Epithelial cell of proximal tubule (primary cell): ENCODE measurements around the gene DALRD3. TPM values are rescaled to one million over a fixed set of nuclear protein-coding genes. Genes with fewer than 3 reads are reported as not detected.

Experiments used
- DNase-seq: peaks from one replicate; pipeline ENCODE4 v3.0.0-alpha.2; 2011; ENCODE audit warnings: low read depth
- H3K4me3 ChIP-seq: 2 replicates; pipeline ENCODE4 v1.5.1; 2011; ENCODE audit warnings: low read depth, mild to moderate bottlenecking, low read length
- total RNA-seq: library from RNA; depleted of rRNA; stranded (reverse); fragments of >200 nt; gene quantifications from 2 replicates; pipeline ENCODE4 v1.2.3, GENCODE V29; 2015
- TF ChIP-seq, protein P1 (sequence below): conservative IDR thresholded peaks from 2 replicates; pipeline ENCODE4 v1.5.1; 2012; ENCODE audit warnings: low read depth, mild to moderate bottlenecking, low read length

The DALRD3 gene
- total RNA-seq, 1 donor from 2014 or later = 64.3 TPM

DNA sequence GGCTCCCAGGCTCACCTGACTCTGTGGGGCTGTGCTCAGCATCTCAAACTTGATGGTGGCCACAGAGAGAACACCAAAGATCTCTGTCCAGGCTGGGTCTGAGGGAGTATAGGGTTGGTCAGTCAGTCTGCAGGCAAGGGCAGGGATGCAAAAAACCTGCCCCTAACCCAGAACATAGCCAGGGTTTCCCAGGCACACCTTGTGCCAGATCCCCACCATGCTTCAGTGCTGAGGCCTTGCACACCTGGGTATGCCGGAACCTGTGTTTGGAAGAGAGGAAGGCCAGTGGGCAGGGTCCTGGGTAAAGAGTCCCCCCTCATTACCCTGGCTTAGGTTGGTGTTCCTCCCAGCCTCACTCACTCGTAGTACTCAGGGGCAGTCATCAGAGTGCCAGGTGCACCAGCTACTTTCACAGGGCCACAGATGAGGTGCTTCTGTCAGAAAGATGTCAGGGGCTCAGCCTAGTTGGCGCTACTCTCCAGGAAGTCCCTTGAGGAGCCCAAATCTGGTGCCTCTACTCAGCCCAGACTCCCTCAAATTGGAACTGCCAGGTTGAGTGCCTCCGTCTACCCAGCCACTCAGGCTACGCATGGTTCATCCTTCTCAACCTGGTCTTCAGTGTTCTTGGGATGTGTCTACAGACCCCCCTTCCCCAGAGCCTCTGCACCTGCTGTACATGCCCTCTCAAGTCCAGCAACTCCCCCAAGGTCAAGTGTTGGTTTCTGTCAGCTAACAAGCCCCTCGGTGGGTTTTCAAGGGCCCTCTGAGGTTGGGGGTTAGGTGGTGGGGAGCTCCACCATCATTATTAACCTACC lies 1.8 kb downstream of the DALRD3 start:
- H3K4me3 ChIP-seq = no peak overlapping the region
- TF ChIP-seq, protein P1, sequence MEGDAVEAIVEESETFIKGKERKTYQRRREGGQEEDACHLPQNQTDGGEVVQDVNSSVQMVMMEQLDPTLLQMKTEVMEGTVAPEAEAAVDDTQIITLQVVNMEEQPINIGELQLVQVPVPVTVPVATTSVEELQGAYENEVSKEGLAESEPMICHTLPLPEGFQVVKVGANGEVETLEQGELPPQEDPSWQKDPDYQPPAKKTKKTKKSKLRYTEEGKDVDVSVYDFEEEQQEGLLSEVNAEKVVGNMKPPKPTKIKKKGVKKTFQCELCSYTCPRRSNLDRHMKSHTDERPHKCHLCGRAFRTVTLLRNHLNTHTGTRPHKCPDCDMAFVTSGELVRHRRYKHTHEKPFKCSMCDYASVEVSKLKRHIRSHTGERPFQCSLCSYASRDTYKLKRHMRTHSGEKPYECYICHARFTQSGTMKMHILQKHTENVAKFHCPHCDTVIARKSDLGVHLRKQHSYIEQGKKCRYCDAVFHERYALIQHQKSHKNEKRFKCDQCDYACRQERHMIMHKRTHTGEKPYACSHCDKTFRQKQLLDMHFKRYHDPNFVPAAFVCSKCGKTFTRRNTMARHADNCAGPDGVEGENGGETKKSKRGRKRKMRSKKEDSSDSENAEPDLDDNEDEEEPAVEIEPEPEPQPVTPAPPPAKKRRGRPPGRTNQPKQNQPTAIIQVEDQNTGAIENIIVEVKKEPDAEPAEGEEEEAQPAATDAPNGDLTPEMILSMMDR = no peak
- DNase-seq = no peak

DNA sequence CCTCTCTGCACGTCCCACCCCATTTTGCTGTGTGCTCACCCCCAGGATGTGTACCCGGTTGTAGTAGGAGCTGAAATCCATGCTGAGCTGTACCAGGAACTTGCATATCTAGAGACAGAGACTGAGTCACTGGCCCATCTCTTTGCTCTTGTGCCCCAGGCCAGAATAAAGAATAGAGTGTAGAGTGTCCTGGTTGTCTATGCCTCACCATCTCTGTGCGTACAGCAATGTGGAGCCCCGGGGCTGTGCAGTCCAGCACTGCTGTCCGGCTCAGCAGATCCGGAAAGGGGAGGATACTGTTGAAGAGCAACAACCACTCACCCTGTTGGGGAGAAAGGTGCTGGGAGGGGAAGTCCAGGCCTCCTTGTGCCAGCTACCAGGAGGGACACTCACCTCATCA lies 2.6 kb downstream of the DALRD3 start:
- H3K4me3 ChIP-seq = no peak overlapping the region
- TF ChIP-seq, protein P1 = no peak
- no peak for DNase-seq

DNA sequence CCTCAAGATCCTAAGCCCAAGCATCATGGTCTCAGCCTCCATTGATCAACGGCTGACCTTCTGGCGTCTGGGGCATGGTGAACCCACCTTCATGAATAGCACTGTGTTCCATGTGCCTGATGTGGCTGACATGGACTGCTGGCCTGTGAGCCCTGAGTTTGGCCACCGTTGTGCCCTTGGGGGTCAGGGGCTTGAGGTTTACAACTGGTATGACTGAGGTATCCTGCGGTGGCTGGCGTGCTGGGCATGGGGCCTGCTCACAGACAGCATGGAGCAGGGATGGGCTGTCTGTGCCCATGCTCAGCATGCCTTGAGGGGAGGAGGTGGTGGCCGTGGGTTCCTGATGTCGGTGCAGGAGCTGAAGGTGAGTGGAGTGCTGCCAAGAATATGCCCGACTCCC lies 3.3 kb downstream of the DALRD3 start:
- TF ChIP-seq, protein P1 = no peak
- H3K4me3 ChIP-seq = no peak overlapping the region
- DNase-seq = no peak

DNA sequence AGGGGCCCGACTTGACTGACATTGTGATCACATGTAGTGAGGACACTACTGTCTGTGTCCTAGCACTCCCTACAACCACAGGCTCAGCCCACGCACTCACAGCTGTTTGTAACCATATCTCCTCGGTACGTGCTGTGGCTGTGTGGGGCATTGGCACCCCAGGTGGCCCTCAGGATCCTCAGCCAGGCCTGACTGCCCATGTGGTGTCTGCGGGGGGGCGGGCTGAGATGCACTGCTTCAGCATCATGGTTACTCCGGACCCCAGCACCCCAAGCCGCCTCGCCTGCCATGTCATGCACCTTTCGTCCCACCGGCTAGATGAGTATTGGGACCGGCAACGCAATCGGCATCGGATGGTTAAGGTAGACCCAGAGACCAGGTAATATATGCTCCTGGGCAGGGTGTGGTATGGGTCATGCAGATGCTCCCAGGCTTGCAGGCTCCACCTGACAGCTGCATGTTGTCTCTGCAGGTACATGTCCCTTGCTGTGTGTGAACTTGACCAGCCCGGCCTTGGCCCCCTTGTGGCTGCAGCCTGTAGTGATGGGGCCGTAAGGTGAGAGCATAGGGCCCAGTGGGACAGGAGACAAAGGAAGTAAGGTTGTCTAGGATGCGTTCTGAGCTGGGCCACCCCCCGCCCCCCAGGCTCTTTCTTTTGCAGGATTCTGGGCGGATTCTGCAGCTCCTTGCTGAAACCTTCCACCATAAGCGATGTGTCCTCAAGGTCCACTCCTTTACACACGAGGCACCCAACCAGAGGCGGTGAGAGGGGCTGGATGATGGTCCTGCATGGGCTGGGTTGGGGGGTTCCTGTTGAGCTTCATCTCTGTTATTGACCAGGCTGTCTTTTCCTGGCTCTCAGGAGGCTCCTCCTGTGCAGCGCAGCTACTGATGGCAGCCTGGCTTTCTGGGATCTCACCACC lies 4.4 kb downstream of the DALRD3 start:
- DNase-seq = no peak
- H3K4me3 ChIP-seq = no peak overlapping the region
- TF ChIP-seq, protein P1 = peak; percentile 77

DNA sequence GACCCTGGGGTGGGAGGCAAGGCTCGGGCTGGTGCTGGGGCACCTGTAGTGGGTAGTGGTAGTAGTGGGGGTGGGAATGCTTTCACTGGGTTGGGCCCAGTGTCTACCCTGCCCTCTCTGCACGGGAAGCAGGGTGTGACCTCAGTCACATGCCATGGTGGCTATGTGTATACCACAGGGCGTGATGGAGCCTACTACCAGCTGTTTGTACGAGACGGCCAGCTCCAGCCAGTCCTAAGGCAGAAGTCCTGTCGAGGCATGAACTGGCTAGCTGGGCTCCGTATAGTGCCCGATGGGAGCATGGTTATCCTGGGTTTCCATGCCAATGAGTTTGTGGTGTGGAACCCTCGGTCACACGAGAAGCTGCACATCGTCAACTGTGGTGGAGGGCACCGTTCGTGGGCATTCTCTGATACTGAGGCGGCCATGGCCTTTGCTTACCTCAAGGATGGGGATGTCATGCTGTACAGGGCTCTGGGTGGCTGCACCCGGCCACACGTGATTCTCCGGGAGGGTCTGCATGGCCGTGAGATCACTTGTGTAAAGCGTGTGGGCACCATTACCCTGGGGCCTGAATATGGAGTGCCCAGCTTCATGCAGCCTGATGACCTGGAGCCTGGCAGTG lies 5.2 kb downstream of the DALRD3 start:
- TF ChIP-seq, protein P1 = no peak
- no peak for DNase-seq
- no peak overlapping the region for H3K4me3 ChIP-seq

DNA sequence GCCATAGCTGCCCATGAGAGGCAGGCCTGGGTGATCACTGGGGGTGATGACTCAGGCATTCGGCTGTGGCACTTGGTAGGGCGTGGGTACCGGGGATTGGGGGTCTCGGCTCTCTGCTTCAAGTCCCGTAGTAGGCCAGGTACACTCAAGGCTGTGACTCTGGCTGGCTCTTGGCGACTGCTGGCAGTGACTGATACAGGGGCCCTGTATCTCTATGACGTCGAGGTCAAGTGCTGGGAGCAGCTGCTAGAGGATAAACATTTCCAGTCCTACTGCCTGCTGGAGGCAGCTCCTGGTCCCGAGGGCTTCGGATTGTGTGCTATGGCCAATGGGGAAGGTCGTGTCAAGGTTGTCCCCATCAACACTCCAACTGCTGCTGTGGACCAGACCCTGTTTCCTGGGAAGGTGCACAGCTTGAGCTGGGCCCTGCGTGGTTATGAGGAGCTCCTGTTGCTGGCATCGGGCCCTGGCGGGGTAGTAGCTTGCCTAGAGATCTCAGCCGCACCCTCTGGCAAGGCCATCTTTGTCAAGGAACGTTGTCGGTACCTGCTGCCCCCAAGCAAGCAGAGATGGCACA lies 5.9 kb downstream of the DALRD3 start:
- TF ChIP-seq, protein P1 = no peak
- H3K4me3 ChIP-seq = no peak overlapping the region
- no peak for DNase-seq
